Effector CD8-positive, alpha-beta T cell (primary cell): ENCODE measurements around the gene SLC27A4.
A peak's percentile ranks its signal among the peaks of the same experiment; 100 is the strongest.

Experiments used
- DNase-seq: peaks from one replicate; lab custom pipeline; 2025; lab: John Stamatoyannopoulos, UW

Gene SLC27A4

GRCh38 chr9:128365525-128365924 lies 25.2 kb downstream of the SLC27A4 start:
- DNase-seq, result no peak

- no peak for DNase-seq
Measured at GRCh38 chr9:128369024-128369706, 28.8 kb downstream of the SLC27A4 start.

DNA sequence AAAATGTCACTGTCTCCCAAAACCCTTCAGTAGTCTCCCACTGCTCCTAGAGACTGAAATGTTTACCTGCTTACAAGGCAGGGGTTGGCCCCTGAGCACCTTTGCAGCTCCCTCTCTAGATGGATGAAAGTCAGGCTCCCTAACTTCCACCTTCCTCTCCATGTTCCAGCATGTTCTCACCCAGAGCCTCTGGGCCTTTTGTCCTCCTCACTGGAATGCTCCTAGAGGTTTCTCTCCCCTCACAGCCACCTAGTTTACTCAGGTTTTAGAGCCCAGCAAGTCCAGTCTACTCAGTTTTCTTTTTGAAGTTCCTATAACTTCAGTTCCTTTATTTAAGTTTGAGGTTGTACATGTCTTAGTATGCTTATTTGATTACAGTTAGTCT lies 30.0 kb downstream of the SLC27A4 start:
- no peak for DNase-seq

DNA sequence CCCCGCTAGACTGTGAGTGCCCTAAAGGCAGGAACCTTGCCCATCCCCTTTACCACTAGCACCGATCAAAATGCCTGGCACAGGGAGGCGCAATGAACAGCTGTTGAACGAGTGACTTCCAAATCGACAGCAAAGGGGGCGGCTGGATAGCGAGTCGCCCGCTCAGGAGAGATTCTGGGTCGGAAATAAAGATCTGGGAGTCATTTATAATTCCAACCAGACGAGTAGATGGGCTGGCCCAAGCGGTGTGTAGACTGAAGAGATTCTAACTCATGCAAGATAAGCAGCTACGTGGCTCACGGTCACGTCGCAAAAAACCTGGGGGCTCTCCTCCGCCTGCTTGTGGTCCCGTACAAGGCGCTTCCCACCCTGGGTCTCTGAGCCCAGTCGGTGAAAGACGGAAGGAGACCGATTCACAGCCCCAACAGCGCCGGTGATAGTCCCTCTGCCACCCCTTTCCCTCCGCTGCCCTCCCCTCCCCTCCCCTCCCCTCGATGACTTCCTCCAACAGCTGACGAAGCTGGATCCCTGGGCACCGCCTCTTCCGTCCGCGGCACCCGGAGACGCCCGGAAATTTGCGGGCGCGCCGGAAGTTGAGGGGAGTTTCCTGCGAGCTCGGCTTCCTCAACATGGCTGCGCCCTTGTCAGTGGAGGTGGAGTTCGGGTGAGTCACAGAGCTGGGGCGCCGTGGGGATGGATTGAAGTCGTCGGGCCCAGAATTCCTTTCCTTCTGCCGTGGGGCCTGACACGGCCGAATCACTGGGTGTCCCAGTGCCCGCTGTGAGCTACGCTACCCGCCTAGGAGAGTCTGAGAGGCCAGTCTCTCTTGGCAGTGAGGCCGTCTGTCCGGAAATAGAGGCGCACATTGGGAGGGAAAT lies 30.7 kb downstream of the SLC27A4 start, which contains the start of gene URM1:
Gene URM1 (plus strand): TSS at position 623 of the 878 bp plus-strand sequence. CDS start 7 bp downstream, at position 630.
- peak; percentile 92 for DNase-seq

DNA sequence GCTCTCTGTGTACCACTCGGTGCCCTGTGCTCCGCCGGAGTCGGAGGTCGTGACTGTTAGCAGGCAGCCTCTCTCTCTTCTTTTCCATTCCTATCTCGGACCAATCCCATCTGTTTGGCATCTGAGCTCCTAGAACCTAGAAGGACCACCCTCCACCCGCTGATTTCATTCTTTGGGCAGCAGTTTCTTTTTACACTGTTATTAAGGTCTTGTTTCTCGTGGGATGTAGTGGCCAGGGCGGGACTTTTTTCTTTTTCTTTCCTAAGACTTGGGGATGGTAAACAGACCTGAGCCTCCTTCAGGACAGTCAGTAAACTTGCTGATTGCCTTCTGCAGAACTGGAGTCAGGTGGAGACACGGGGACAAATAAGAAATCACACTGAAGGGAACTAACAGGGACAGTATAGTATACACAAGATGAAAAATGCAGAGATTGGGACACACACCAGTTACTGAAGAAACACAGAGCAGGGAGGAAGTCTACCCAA lies 31.3 kb downstream of the SLC27A4 start:
- DNase-seq, result no peak

DNA sequence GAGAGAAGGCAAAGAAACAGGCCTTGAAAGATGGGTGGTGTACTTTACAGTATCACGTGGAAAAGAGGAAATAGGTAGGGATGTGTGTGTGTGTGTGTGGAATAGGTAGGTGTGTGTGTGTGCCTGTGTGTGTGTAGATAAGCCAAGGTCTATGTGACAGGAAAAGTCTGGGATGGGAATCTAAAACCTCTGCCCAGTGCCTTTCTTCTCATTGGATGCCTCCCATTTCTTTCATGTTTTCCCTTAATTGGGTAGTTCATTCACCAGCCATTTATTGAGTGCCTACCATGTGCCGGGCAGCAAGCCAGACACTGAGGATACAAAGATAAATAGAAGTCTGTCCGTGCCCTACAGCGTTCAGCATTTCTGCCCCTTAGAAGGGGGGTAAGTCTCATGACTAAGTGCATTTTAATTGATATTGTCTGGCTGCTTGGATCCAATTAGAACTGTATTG lies 31.9 kb downstream of the SLC27A4 start:
- DNase-seq, result no peak

- DNase-seq, result no peak
Measured at GRCh38 chr9:128372784-128373183, 32.5 kb downstream of the SLC27A4 start.

- no peak for DNase-seq
Measured at GRCh38 chr9:128374221-128374675, 33.9 kb downstream of the SLC27A4 start.

GRCh38 chr9:128375865-128376264 lies 35.5 kb downstream of the SLC27A4 start:
- DNase-seq, result no peak

- DNase-seq, result no peak
Measured at GRCh38 chr9:128382261-128382660, 41.9 kb downstream of the SLC27A4 start.

GRCh38 chr9:128383007-128383753 lies 42.9 kb downstream of the SLC27A4 start:
- no peak for DNase-seq

- no peak for DNase-seq
Measured at GRCh38 chr9:128383791-128384190, 43.5 kb downstream of the SLC27A4 start.

DNA sequence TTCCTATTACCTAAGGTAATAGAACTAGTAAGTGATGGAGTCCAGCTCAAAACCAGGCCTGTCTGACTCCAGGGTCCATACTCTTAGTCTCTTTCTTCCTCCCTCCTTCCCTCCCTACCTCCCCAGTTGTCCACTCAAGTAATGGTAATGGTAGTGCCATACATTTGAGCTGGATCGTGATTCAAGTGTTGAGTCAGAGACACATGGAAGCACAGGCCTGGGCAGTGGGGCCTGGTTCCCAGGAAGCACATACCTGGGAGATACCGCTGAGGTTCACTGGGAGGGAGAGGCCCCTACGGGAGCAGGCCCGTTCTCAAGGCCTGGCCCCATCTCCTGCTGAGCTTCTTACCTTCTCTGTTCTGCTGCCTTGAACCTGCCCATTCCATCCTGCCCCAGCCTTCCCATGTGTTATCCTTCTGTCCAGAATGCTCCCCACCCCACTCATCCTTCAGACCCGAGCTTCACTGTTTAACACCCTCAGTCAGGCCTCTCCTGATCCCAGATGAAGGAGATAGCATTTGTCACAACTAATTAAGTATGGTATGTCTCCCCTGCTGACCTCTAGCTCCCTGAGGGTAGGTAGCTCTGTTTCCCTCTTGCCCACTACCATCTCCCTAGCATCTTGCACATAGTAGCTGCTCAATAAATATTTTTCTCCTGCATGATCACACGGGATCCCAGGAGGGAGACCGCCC lies 44.6 kb downstream of the SLC27A4 start:
- DNase-seq, result no peak

GRCh38 chr9:128385496-128386460 lies 45.5 kb downstream of the SLC27A4 start:
- DNase-seq, result no peak

- DNase-seq, result no peak
Measured at GRCh38 chr9:128388150-128388549, 47.8 kb downstream of the SLC27A4 start.

- DNase-seq, result no peak
Measured at GRCh38 chr9:128389395-128390149, 49.2 kb downstream of the SLC27A4 start.

GRCh38 chr9:128390150-128390812 lies 50.0 kb downstream of the SLC27A4 start:
- DNase-seq, result no peak

GRCh38 chr9:128390813-128391711 lies 50.7 kb downstream of the SLC27A4 start:
- DNase-seq, result no peak
